Body of pancreas (tissue), 4 donors: Measurements from ENCODE around the gene SBK3. TPM values are rescaled to one million over a fixed set of nuclear protein-coding genes. Genes with fewer than 3 reads are reported as not detected.

Experiments used
- ATAC-seq: fragments of 150-250 bp; one replicate; pipeline ENCODE4 v1.9.1; 2016
- DNase-seq, 4 donors: peaks; one replicate each; pipeline ENCODE4 v3.0.0-alpha.2; 2019
- H3K27ac ChIP-seq, 4 donors: fragments of 200-600 bp; sonication (generic); 1 replicate in 3 of 4; 2 replicates in 1 of 4; pipeline versions ENCODE4 v1.5.1 to v1.6.1; 2016 to 2019; ENCODE audit warnings: mild to moderate bottlenecking in 1 of 4, mixed read lengths in 1 of 4, moderate library complexity in 1 of 4
- H3K27me3 ChIP-seq, 2 donors: fragments of 200-600 bp; sonication (generic); one replicate each; pipeline ENCODE4 v1.6.0; 2016; ENCODE audit warnings: mild to moderate bottlenecking in 1 of 2
- H3K36me3 ChIP-seq, 2 donors: fragments of 200-600 bp; sonication (generic); replicated peaks in 1 of 2; 2 replicates each; pipeline ENCODE4 v1.5.1; 2016; ENCODE audit warnings: low read depth in 2 of 2; ENCODE audit not compliant: insufficient read depth in 1 of 2
- H3K4me1 ChIP-seq: fragments of 200-600 bp; sonication (generic); one replicate; pipeline ENCODE4 v1.6.0; 2016
- H3K4me3 ChIP-seq, 2 donors: fragments of 200-600 bp; sonication (generic); 1 replicate in 1 of 2; 2 replicates in 1 of 2; pipeline ENCODE4 v1.5.1; 2016 to 2019
- H3K9me3 ChIP-seq, 3 donors: fragments of 200-600 bp; sonication (generic); 1 replicate in 2 of 3; 2 replicates in 1 of 3; pipeline ENCODE4 v1.5.1; 2016
- POLR2A ChIP-seq, 3 donors: fragments of 450-650 bp; IDR thresholded peaks; one replicate each; pipeline ENCODE4 v1.6.1; 2016; ENCODE audit warnings: antibody characterized with exemption in 3 of 3, mild to moderate bottlenecking in 2 of 3
- WGBS, 2 donors: methylation state at CpG; one replicate each; pipeline ENCODE4 v1.1.5; 2017; 5-methylcytosine and 5-hydroxymethylcytosine counted together
- intact Hi-C: fragments of 100-400 bp; cut with DNase I; formaldehyde crosslinking; loops from one replicate; pipeline ENCODE4 v1.15.1; 2023
- total RNA-seq, 2 donors: library from RNA; depleted of rRNA; stranded (reverse); fragments of >200 nt; gene quantifications; one replicate each; pipeline ENCODE4 v1.1.0, GENCODE V29; 2016
- TF ChIP-seq, protein P1 (sequence below), 7 experiments: fragments of 450-650 bp in 4 of 7; fragments of 200-600 bp in 3 of 7; sonication (generic) in 3 of 7; IDR thresholded peaks; one replicate each; pipeline ENCODE4 v1.5.1; 2016 to 2019; ENCODE audit warnings: antibody characterized with exemption in 7 of 7

SBK3 gene
- total RNA-seq, 2 donors from 2014 or later = not detected

- DNase-seq = no peak
- intact Hi-C loops = no loop called here
- no peak for TF ChIP-seq POLR2A (IDR thresholded peaks at IDR 0.05)
- TF ChIP-seq, protein P1, sequence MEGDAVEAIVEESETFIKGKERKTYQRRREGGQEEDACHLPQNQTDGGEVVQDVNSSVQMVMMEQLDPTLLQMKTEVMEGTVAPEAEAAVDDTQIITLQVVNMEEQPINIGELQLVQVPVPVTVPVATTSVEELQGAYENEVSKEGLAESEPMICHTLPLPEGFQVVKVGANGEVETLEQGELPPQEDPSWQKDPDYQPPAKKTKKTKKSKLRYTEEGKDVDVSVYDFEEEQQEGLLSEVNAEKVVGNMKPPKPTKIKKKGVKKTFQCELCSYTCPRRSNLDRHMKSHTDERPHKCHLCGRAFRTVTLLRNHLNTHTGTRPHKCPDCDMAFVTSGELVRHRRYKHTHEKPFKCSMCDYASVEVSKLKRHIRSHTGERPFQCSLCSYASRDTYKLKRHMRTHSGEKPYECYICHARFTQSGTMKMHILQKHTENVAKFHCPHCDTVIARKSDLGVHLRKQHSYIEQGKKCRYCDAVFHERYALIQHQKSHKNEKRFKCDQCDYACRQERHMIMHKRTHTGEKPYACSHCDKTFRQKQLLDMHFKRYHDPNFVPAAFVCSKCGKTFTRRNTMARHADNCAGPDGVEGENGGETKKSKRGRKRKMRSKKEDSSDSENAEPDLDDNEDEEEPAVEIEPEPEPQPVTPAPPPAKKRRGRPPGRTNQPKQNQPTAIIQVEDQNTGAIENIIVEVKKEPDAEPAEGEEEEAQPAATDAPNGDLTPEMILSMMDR (IDR thresholded peaks at IDR 0.05) = no peak
- 76% methylated on average over 10 of the region's 10 CpGs for WGBS, 2 donors
- no peak overlapping the region for H3K27ac ChIP-seq
- H3K4me1 ChIP-seq = peaks cover 19% of the 10 kb centered on the region
- no peak overlapping the region for H3K4me3 ChIP-seq
- ATAC-seq = no peak
- no peaks in the 10 kb centered on the region for H3K36me3 ChIP-seq
- H3K9me3 ChIP-seq = no peaks in the 10 kb centered on the region
- H3K27me3 ChIP-seq = no peaks in the 10 kb centered on the region
Measured at GRCh38 chr19:55590617-55591016, 45.3 kb upstream of the SBK3 start.

GRCh38 chr19:55590109-55590508 lies 44.8 kb upstream of the SBK3 start:
- Histone ChIP-seq H3K9me3 (no peaks in the 10 kb centered on the region), H3K27me3 (no peaks in the 10 kb centered on the region), H3K4me1 (peaks cover 22% of the 10 kb centered on the region), H3K36me3 (no peaks in the 10 kb centered on the region), H3K4me3 (no peak overlapping the region), H3K27ac (no peak overlapping the region)
- intact Hi-C loops = no loop called here
- TF ChIP-seq POLR2A (IDR thresholded peaks at IDR 0.05) = no peak
- TF ChIP-seq, protein P1 (IDR thresholded peaks at IDR 0.05) = no peak
- ATAC-seq = no peak
- no peak for DNase-seq
- 52 to 56% methylated on average over 7 of the region's 7 CpGs for WGBS, 2 donors

DNA sequence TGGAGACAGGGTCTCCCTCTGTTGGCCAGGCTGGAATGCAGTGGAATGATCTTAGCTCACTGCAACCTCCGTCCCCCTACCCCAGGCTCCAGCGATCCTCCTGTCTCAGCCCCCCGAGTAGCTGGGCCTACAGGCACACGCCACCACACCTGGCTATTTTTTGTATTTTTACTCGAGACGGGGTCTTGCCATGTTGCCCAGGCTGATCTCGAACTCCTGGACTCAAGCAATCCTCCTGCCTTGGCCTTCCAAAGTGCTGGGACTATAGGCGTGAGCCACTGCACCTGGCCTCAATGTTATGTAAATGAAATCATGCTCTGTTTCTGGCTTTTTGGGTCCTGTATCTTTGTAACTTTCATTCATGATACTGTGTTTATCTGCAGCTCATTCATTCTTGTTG lies 43.4 kb upstream of the SBK3 start:
- Histone ChIP-seq H3K9me3 (no peaks in the 10 kb centered on the region), H3K36me3 (no peaks in the 10 kb centered on the region), H3K27me3 (no peaks in the 10 kb centered on the region), H3K27ac (no peak overlapping the region), H3K4me3 (no peak overlapping the region), H3K4me1 (peaks cover 22% of the 10 kb centered on the region)
- ATAC-seq (no peak), DNase-seq (no peak)
- WGBS, 2 donors = 72 to 78% methylated on average over 8 of the region's 8 CpGs
- intact Hi-C loops = no loop called here
- TF ChIP-seq, protein P1 (IDR thresholded peaks at IDR 0.05) = no peak
- no peak for TF ChIP-seq POLR2A (IDR thresholded peaks at IDR 0.05)

GRCh38 chr19:55586976-55587668 lies 41.8 kb upstream of the SBK3 start:
- no peaks in the 10 kb centered on the region for H3K27me3 ChIP-seq
- H3K27ac ChIP-seq = peak overlapping the region; percentile 42 to 82 (median 70)
- TF ChIP-seq, protein P1 (IDR thresholded peaks at IDR 0.05) = no peak
- TF ChIP-seq POLR2A (IDR thresholded peaks at IDR 0.05) = peak in 2 of 3 donors; percentile 41 to 54
- no peaks in the 10 kb centered on the region for H3K36me3 ChIP-seq
- DNase-seq (peak; percentile 96 to 98 (median 96)), ATAC-seq (peak; percentile 93)
- H3K4me3 ChIP-seq = no peak overlapping the region
- H3K4me1 ChIP-seq = peaks cover 27% of the 10 kb centered on the region
- intact Hi-C loops = no loop called here
- no peaks in the 10 kb centered on the region for H3K9me3 ChIP-seq
- 1% methylated on average over 26 to 40 of the region's 40 CpGs for WGBS, 2 donors
